ENCODE data around the gene PLEKHA8. TPM values are rescaled to one million over a fixed set of nuclear protein-coding genes. Genes with fewer than 3 reads are reported as not detected.

Gene PLEKHA8
- total and polyA plus RNA-seq, 10 of the 15 experiments (the other 5 are each of a cell fraction or from before 2014, with no cell fraction given) = 1.1 to 13.2 (median 5.7) TPM

DNA sequence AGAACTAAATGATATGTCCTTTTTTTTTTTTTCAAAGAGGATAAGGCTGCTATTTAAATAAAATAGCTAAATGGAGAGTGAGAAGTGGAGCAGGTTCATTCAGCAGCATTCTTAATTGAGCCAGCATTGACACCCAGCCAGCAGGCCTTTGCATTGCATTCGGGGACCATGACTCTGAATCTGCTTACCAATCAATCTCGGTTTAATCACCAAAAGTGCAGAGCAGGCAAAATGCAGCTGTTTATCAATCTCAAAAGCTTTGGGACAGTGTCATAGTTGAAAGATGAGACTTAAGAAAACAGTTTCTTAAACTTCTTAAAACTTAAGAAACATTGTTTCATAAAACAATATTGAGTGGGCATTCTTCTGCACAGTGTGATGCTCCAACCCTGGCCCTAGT, 51.7 kb downstream of the PLEKHA8 start:
- Histone ChIP-seq H3K79me2 (ENCODE audit: control insufficient read depth, insufficient read depth, low read length) (no peaks in the 10 kb centered on the region), H3K27ac (ENCODE audit: control insufficient read depth, insufficient read depth) (no peak overlapping the region), H3K9ac (ENCODE audit: control insufficient read depth, insufficient read depth, low read length) (no peak overlapping the region), H3K4me3 (no peak overlapping the region), H3K27me3 (replicated peaks in 1 of 2; ENCODE audit: control insufficient read depth in 2 of 2, insufficient read depth in 2 of 2, low read length in 1 of 2) (no peaks in the 10 kb centered on the region), H2AFZ (ENCODE audit: control insufficient read depth, low read depth, low read length) (no peak overlapping the region), H3K9me3 (replicated peaks; ENCODE audit: control insufficient read depth, insufficient read depth, low read length) (no peaks in the 10 kb centered on the region), H3K4me2 (ENCODE audit: control insufficient read depth, insufficient read depth) (no peak overlapping the region), H3K4me1 (ENCODE audit: control insufficient read depth, insufficient read depth, low read length) (no peaks in the 10 kb centered on the region), H3K36me3 (ENCODE audit: control insufficient read depth in 2 of 2, insufficient read depth in 2 of 2, low read length in 1 of 2) (0 out of 4 replicates have a peak, but pooled peaks cover 0 to 2% of the 10 kb centered on the region in 2 experiments), H4K20me1 (ENCODE audit: control insufficient read depth, insufficient read depth) (no peaks in the 10 kb centered on the region)
- BruUV-seq (replicated peaks) = no TSS peak
- TF ChIP-seq RBBP5 (conservative IDR thresholded peaks at IDR 0.05) (no peak), MEF2A (IDR thresholded peaks at IDR 0.05; ENCODE audit: insufficient read depth, low read depth, low read length) (no peak), CBFB (IDR thresholded peaks at IDR 0.05; ENCODE audit: low read depth) (no peak), SREBF2 (IDR thresholded peaks at IDR 0.05; ENCODE audit: low read length) (no peak), BCL11A (IDR thresholded peaks at IDR 0.05; ENCODE audit: low read depth, low read length) (no peak), TARDBP (IDR thresholded peaks at IDR 0.05; ENCODE audit: borderline replicate concordance) (no peak), KAT2A (conservative IDR thresholded peaks at IDR 0.05; ENCODE audit: control insufficient read depth, low read depth, low read length) (no peak), NFYA (IDR thresholded peaks at IDR 0.05; ENCODE audit: borderline replicate concordance, low read depth, low read length) (no peak), ZNF384 (IDR thresholded peaks at IDR 0.05; ENCODE audit: borderline replicate concordance, low read depth, low read length) (no peak), BHLHE40 (IDR thresholded peaks at IDR 0.05; ENCODE audit: borderline replicate concordance in 1 of 2, low read depth in 2 of 2, low read length in 1 of 2) (no peak)
- TF ChIP-seq, protein P1, sequence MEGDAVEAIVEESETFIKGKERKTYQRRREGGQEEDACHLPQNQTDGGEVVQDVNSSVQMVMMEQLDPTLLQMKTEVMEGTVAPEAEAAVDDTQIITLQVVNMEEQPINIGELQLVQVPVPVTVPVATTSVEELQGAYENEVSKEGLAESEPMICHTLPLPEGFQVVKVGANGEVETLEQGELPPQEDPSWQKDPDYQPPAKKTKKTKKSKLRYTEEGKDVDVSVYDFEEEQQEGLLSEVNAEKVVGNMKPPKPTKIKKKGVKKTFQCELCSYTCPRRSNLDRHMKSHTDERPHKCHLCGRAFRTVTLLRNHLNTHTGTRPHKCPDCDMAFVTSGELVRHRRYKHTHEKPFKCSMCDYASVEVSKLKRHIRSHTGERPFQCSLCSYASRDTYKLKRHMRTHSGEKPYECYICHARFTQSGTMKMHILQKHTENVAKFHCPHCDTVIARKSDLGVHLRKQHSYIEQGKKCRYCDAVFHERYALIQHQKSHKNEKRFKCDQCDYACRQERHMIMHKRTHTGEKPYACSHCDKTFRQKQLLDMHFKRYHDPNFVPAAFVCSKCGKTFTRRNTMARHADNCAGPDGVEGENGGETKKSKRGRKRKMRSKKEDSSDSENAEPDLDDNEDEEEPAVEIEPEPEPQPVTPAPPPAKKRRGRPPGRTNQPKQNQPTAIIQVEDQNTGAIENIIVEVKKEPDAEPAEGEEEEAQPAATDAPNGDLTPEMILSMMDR (IDR thresholded peaks at IDR 0.05 in 2 of 3, conservative IDR thresholded peaks at IDR 0.05 in 1 of 3; ENCODE audit: control insufficient read depth in 2 of 3, extremely low read depth in 1 of 3, insufficient read depth in 1 of 3, low read depth in 3 of 3, low read length in 3 of 3) = no peak
- SMC1A ChIA-PET (ENCODE audit: uncharacterized antibody, unreplicated experiment) = no interaction called here
- in situ Hi-C loops (cut with MboI) = loop anchor here (10.0 kb wide), 1 partner anchor 325 kb away; no protein-coding TSS in a partner anchor
- no peak for ATAC-seq
- RAD21 ChIA-PET (ENCODE audit: unreplicated experiment) = no interaction called here
- WGBS (ENCODE audit: insufficient coverage, insufficient replicate concordance, low lambda C conversion rate, missing lambda C conversion rate) = 95% methylated on average over 2 of the region's 2 CpGs
- intact Hi-C loops (cut with micrococcal nuclease; ENCODE audit: unreplicated experiment) = loop anchor here (5.0 kb wide), 1 partner anchor 197 kb away; no protein-coding TSS in a partner anchor
- no peak for DNase-seq (ENCODE audit: low read depth, low spot score)
- no peak for FAIRE-seq
- POLR2A ChIA-PET = no interaction called here
- CTCF ChIA-PET = no interaction called here
